ENCODE results near the gene HBA1.
"Not testable (repeated sequence)": the region's sequence is repeated elsewhere in the genome, so short reads cannot be mapped to it uniquely, and the experiment has no call there.

The HBA1 gene

DNA sequence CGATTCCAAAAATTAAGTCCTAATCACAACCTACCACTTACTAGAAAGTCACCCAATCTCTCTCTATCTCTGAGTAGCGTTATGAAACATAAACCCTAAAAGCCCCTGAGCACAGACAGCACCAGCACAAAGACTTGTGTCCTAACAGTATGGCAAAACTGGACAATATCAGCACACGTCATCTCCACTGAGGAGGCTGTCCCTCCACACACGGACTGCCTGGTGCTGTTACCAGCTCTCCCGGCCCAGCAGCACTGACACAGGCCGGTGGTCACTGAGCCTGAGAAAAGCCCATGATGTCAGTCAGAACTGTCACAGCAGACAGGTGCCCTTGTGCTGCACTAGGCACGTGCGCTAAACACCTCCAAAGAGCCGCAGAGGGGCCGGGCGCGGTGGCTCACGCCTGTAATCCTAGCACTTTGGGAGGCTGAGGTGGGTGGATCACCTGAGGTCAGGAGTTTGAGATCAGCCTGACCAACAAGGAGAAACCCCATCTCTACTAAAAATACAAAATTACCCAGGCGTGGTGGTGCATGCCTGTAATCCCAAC, 35.2 kb downstream of the HBA1 start:
- not testable (repeated sequence) for DNase-seq

DNA sequence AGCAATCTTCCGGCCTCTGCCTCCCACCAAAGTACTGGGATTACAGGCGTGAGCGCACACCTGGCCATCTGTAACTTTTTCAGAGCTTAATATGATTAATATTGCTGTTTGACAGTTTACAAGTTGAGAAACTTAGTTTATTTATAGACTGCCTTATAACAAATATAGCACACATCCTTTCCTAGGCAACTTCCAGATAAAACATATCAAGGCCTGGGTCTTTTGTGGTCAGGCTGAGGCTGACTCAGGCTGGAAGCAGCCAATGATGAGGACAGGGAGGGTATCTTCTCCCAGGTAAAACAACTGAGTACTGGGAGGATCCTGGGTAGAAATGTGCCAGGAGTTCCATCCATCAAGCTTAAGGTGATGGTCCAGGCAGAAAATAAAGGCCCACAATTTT, 36.5 kb downstream of the HBA1 start:
- DNase-seq, result no peak

DNA sequence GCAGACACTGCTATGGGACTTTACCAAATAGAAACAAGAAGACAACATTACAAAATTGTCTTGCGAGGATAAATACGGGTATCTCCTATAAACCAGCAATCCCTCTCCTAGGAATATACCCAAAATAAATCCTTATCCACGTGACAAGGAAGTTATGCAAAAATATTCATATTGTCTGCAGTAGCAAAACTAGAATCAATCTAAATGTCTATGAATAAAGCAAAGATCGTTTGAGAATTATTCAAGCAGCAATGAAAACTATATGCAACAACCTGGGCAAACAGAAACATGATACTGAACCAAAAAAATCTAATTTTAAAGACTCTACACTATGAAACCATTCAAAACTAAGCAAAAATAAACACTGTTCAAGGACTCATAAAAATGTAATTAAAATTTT, 43.5 kb downstream of the HBA1 start:
- DNase-seq, result no peak

All from stimulated activated naive CD4-positive, alpha-beta T cell treated with Interleukin-2 at 50 U/mL for 16 hours (primary cell).